Mesodermal cell (in vitro differentiated cells): ENCODE data around the gene SLC10A2. TPM values are rescaled to one million over a fixed set of nuclear protein-coding genes. Genes with fewer than 3 reads are reported as not detected.
"Not testable (repeated sequence)": the region's sequence is repeated elsewhere in the genome, so short reads cannot be mapped to it uniquely, and the experiment has no call there.

Experiments used
- H3K27ac ChIP-seq: 2 replicates; pipeline ENCODE4 v1.7.0; 2013; ENCODE audit warnings: mild to moderate bottlenecking, low read depth, low read length, moderate library complexity; ENCODE audit not compliant: severe bottlenecking
- H3K36me3 ChIP-seq: 2 replicates; pipeline ENCODE4 v1.7.1; 2013; ENCODE audit warnings: mild to moderate bottlenecking, low read length, moderate library complexity; ENCODE audit not compliant: control insufficient read depth, insufficient read depth
- H3K4me1 ChIP-seq: one replicate; pipeline ENCODE4 v1.7.1; 2013; ENCODE audit warnings: mild to moderate bottlenecking, low read length; ENCODE audit not compliant: insufficient read depth, control insufficient read depth, poor library complexity, severe bottlenecking
- H3K4me3 ChIP-seq: 2 replicates; pipeline ENCODE4 v1.7.0; 2013; ENCODE audit warnings: low read length, control low read depth, mild to moderate bottlenecking; ENCODE audit not compliant: insufficient read depth, poor library complexity, severe bottlenecking; ENCODE audit errors: extremely low read depth
- H3K9me3 ChIP-seq: 2 replicates; pipeline ENCODE4 v1.7.1; 2013; ENCODE audit warnings: mild to moderate bottlenecking, low read length, moderate library complexity; ENCODE audit not compliant: control insufficient read depth
- WGBS, 2 experiments: methylation state at CpG; one replicate each; pipeline ENCODE4 v1.1.5; 2013; ENCODE audit warnings: missing lambda C conversion rate in 2 of 2; ENCODE audit not compliant: insufficient coverage in 2 of 2; 5-methylcytosine and 5-hydroxymethylcytosine counted together
- polyA plus RNA-seq, 2 experiments: library from polyadenylated mRNA; stranded (reverse); fragments of 50-300 nt; gene quantifications; one replicate each; pipeline ENCODE4 v1.2.3, GENCODE V29; 2013

The SLC10A2 gene, protein sequence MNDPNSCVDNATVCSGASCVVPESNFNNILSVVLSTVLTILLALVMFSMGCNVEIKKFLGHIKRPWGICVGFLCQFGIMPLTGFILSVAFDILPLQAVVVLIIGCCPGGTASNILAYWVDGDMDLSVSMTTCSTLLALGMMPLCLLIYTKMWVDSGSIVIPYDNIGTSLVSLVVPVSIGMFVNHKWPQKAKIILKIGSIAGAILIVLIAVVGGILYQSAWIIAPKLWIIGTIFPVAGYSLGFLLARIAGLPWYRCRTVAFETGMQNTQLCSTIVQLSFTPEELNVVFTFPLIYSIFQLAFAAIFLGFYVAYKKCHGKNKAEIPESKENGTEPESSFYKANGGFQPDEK
- polyA plus RNA-seq (2013, experiment 1 of 2), result not detected
- not detected for polyA plus RNA-seq (2013, experiment 2 of 2)

DNA sequence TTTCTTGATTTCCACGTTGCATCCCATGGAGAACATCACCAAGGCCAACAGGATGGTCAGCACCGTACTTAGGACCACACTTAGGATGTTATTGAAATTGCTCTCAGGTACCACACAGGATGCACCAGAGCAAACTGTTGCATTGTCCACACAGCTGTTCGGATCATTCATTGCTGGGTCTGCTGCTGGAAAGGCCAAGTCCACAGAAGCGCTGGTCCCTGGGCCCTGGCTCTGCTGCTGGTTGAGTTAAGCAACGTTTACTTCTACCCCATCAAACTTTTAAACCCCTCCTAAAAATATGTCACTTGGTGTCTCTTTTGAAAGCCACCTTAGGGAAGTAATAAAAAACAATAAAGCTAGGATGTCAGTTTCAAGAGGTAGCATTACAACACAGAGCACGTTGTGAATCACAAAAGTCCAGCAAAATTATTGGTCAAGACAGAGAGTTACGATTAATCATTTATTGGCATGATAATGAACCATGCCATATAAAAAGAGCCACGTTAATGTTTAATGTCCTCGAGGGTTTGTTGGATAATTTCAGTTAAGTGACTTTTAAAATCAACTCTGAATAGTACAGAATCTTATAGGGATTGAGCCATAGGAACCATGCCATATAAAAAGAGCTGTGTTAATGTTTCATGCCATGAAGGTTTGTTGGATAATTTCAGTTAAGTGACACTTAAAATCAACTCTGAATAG, at the start of gene SLC10A2:
Gene SLC10A2, minus strand, starts transcription at position 339 of the 702 bp plus-strand sequence. Its CDS starts 168 bp downstream, at position 171.
- no peaks in the 10 kb centered on the region for H3K4me1 ChIP-seq
- 72 to 78% methylated on average over 7 of the region's 9 CpGs for WGBS, 2 experiments
- no peaks in the 10 kb centered on the region for H3K9me3 ChIP-seq
- no peak within 1 kb of the TSS for H3K4me3 ChIP-seq
- no peak within 1 kb of the TSS for H3K27ac ChIP-seq
- H3K36me3 ChIP-seq, result no peaks in the 10 kb centered on the region

DNA sequence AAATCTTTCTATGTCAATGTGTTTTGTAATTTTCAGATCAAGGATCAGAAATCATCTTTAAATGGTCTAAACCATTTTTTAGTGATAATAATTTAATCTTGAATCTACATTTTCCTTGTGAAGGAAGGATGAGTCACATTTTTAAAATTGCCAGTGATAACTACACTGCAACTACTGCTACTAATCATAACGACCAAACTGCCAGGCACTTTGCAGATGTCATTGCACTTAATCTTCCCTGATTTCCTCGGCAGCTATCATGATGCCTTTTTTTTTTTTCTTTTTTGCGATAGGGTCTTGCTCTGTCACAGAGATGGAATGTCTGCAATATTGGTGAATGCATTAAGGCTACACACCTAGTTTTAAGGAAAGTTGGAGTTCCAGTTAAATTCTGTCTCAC, 41.4 kb upstream of the SLC10A2 start:
- Histone ChIP-seq H3K4me3 (no peak overlapping the region), H3K4me1 (peaks cover 2% of the 10 kb centered on the region), H3K27ac (no peak overlapping the region), H3K36me3 (no peaks in the 10 kb centered on the region), H3K9me3 (no peaks in the 10 kb centered on the region)
- 74 to 92% methylated on average over 2 of the region's 3 CpGs for WGBS, 2 experiments

DNA sequence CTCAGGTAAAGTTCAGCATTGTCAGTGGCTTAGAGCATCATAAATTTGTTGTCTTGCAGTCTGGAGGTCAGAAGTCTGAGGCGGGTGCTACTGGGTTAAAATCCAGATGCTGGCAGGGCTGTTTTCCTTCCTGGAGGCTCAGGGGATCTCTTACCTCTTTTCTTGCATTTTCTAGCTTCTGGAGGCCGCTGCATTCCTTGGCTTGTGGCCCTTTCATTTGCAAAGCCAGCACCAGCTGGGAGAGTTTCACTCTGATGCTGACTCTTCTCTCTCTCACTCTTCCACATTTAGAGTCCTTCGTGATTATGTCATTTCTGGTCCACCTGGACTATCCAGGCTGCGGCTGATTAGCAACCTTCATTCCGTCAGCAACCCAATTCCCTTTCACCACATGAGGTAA, 38.1 kb upstream of the SLC10A2 start:
- Histone ChIP-seq H3K4me3 (no peak overlapping the region), H3K4me1 (peaks cover 18% of the 10 kb centered on the region), H3K27ac (no peak overlapping the region), H3K36me3 (no peaks in the 10 kb centered on the region), H3K9me3 (no peaks in the 10 kb centered on the region)
- 81 to 89% methylated on average over 2 of the region's 5 CpGs for WGBS, 2 experiments

DNA sequence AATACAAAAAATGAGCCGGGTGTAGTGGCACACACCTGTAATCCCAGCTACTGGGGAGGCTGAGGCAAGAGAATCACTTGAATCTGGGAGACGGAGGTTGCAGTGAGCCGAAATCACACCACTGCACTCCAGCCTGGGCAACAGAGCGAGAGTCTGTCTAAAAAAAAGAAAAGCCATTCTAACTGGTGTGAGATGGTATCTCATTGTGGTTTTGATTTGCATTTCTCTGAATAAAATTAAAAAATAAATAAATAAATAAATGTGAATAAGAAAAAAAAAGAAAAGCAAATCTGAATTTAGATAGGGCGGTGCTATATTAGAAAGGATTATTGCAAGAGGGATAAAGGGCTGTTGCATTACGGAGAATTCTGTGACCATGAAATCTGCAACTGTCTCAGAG, 37.2 kb upstream of the SLC10A2 start:
- 94 to 96% methylated on average over 2 to 5 of the region's 6 CpGs for WGBS, 2 experiments
- H3K27ac ChIP-seq, H3K9me3 ChIP-seq, H3K36me3 ChIP-seq, H3K4me3 ChIP-seq: not testable (repeated sequence)
- peaks cover 18% of the 10 kb centered on the region for H3K4me1 ChIP-seq

DNA sequence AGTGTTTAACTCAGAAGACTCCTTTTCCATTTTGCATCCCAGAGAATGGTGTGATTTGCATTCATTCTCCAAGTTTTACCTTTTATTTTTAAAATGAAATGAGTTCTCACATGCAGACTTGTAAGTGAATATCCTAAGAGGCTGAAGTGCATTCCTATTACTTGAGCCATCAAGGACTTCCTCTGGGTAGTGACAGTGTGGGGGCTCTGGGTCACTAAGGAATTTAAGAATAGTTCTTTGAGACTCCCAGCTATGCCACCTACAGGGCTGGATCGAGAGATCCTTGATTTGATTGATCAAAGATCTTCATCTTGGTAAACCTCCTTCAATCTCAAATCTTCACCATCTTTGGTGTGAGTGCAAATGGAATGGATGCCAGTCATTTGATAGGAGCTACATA, 36.3 kb upstream of the SLC10A2 start:
- H3K36me3 ChIP-seq, result no peaks in the 10 kb centered on the region
- H3K27ac ChIP-seq, result peak overlapping the region; percentile 51
- no peak overlapping the region for H3K4me3 ChIP-seq
- no CpG with 5 or more reads among the region's 1 CpG for WGBS, 2 experiments
- peaks cover 18% of the 10 kb centered on the region for H3K4me1 ChIP-seq
- H3K9me3 ChIP-seq, result no peaks in the 10 kb centered on the region

DNA sequence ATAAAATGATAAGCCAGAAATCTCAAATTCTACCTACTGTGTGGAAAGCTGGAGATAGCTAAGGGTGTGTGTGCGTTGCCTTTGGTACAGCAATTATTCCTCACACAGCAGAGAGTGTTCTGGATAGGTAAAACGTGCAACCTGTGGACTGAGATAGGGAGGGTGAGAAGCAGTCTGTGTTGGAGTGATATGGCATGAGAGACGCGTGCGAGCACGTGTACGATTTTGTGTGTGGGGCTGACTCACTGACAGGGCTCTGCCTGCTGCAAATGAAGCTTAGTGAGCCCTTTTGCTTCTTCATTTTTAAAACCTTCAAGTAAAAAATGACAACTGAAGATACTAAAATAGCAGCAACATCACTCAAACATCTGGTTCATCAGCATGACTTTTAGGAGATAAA, 35.7 kb upstream of the SLC10A2 start:
- H3K36me3 ChIP-seq, result no peaks in the 10 kb centered on the region
- WGBS, 2 experiments, result 88% methylated on average over 7 of the region's 7 CpGs; no CpG with 5 or more reads in 1 of the 2 experiments
- no peaks in the 10 kb centered on the region for H3K9me3 ChIP-seq
- H3K4me3 ChIP-seq, result no peak overlapping the region
- H3K27ac ChIP-seq, result peak overlapping the region; percentile 51
- H3K4me1 ChIP-seq, result peaks cover 18% of the 10 kb centered on the region

DNA sequence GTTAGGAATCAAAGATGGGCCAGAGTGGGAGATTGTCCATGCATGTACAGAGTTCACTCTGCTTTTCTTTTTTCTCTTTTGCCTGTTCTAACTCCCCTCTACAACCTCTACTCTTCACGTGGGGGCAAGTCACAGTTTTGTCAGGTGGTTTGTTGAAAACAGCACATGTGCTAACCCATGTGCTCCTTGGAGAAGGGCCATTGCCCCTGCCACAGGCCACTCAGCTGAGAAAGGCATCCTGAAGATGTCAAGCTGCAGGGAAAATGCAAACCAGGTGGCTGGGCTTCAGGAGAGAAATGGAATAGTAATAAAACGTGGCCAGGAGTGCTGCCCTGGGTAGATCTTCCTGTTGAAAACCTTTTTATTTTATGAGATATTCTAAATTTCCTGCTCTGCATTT, 35.3 kb upstream of the SLC10A2 start:
- Histone ChIP-seq H3K4me3 (no peak overlapping the region), H3K36me3 (no peaks in the 10 kb centered on the region), H3K9me3 (no peaks in the 10 kb centered on the region), H3K27ac (no peak overlapping the region), H3K4me1 (peaks cover 18% of the 10 kb centered on the region)
- WGBS, 2 experiments, result 43% methylated on average over 1 of the region's 2 CpGs; no CpG with 5 or more reads in 1 of the 2 experiments

DNA sequence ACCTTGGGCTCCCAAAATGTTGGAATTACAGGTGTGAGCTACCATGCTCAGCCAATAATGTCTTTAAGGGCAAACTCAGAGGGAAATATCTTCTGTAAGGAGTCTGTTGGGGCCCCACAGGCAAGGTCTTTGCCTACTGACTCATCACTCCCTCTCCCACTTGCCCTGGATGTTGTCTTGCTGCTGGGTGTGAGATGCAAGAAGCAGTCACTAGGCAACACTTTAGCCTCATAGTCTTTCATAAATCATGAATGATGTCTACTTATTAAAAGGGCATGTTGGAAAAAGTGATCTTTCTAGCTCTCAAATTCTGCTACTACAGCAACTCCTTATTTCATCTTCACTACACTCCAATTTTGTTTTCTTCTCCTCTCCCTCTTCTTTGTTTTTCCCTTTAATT, 34.6 kb upstream of the SLC10A2 start:
- H3K4me1 ChIP-seq, result peaks cover 18% of the 10 kb centered on the region

DNA sequence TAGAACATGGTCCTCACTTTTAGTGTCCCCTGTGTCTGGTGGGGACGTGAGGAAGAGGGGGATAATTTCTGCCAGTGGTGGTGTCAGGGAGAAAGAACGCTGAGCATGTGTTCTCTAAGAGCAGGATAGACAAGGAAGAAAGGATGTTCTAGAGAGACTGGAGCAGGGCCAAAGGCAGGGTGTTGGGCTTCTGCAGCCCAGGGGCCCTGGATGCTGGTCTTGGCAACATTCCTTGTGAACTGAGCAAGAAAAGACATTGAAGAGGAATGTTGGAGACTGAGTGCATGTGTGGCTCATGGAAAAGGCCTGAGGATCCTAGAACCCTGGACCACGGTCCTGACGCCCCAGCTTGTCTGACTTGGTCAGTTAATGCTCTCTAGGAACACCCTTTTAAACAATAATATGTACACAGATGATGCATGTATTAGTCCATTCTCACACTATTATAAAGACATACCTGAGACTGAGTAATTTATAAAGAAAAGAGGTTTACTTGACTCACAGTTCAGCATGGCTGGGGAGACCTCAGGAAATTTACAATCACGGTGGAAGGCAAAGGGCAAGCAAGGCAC, 33.6 kb upstream of the SLC10A2 start:
- H3K9me3 ChIP-seq, result no peaks in the 10 kb centered on the region
- H3K4me1 ChIP-seq, result peaks cover 18% of the 10 kb centered on the region
- H3K4me3 ChIP-seq, result no peak overlapping the region
- H3K27ac ChIP-seq, result no peak overlapping the region
- 87 to 91% methylated on average over 2 to 3 of the region's 5 CpGs for WGBS, 2 experiments
- H3K36me3 ChIP-seq, result no peaks in the 10 kb centered on the region

More for the DNA sequence above, 34.6 kb upstream of the SLC10A2 start:
- H3K4me3 ChIP-seq, result no peak overlapping the region
- no peaks in the 10 kb centered on the region for H3K36me3 ChIP-seq
- no peaks in the 10 kb centered on the region for H3K9me3 ChIP-seq
- H3K27ac ChIP-seq, result no peak overlapping the region

DNA sequence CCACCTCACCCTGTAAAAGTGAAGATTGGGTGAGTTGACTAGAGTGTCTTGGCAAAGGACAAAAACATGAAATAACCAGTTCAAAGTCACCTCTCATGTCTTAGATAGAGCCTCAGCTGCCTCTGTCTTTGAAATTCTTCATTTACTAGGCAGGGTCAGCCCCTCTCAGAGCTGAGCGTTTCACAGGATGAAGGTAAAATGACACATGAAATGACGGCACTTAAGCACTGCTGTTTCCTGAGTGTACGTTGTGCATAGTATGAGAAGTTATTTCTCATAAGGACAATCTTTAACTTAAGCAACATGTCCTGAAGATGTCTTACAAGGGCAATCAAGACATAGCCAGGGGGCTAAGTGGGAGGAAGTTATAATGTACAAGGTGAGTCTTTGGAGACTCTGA, 32.3 kb upstream of the SLC10A2 start:
- Histone ChIP-seq H3K4me1 (peaks cover 18% of the 10 kb centered on the region), H3K4me3 (no peak overlapping the region), H3K36me3 (no peaks in the 10 kb centered on the region), H3K9me3 (peaks cover 4% of the 10 kb centered on the region), H3K27ac (no peak overlapping the region)
- WGBS, 2 experiments, result 83 to 100% methylated on average over 1 of the region's 3 CpGs
